ENCODE results near the gene RELB. TPM values are rescaled to one million over a fixed set of nuclear protein-coding genes. Genes with fewer than 3 reads are reported as not detected.

Gene RELB
- total RNA-seq, 1 experiment from 2014 or later = 15.2 TPM

- no peaks in the 10 kb centered on the region for H3F3A ChIP-seq (ENCODE audit: low read length, unreplicated experiment)
- H4K20me1 ChIP-seq (ENCODE audit: low read length) = no peaks in the 10 kb centered on the region
- no peak overlapping the region for H3K27ac ChIP-seq (ENCODE audit: low read length)
- H3K4me3 ChIP-seq (ENCODE audit: low read length) = no peak overlapping the region
- no peaks in the 10 kb centered on the region; the same call in 1 of the 2 replicates for H3K4me1 ChIP-seq (ENCODE audit: insufficient read depth, low read length)
- TF ChIP-seq CTCF (conservative IDR thresholded peaks at IDR 0.05; ENCODE audit: low read depth, low read length) (no peak), EZH2 (IDR thresholded peaks at IDR 0.05; ENCODE audit: low read length, unreplicated experiment) (no peak), EZH2phosphoT487 (IDR thresholded peaks at IDR 0.05; ENCODE audit: borderline replicate concordance, low read length) (no peak)
- H3K9me2 ChIP-seq (replicated peaks; ENCODE audit: low read length) = no peaks in the 10 kb centered on the region
- DNase-seq (no peak), ATAC-seq (no peak)
- H2AFZ ChIP-seq (ENCODE audit: low read length) = no peak overlapping the region
- ChIA-PET POLR2A (ENCODE audit: unreplicated experiment) (no interaction called here), CTCF (no interaction called here)
- H3K79me2 ChIP-seq (ENCODE audit: low read length) = peaks cover 10% of the 10 kb centered on the region
- H3K4me2 ChIP-seq (ENCODE audit: low read length) = no peak overlapping the region
- H3K9me3 ChIP-seq (ENCODE audit: low read length) = no peaks in the 10 kb centered on the region
- intact Hi-C loops (cut with micrococcal nuclease) = no loop called here
- no peaks in the 10 kb centered on the region for H3K36me3 ChIP-seq (ENCODE audit: low read depth, low read length)
- H3K9ac ChIP-seq (ENCODE audit: low read length) = no peak overlapping the region
- no TSS peak for BruUV-seq (replicated peaks)
- no peaks in the 10 kb centered on the region for H3K27me3 ChIP-seq (ENCODE audit: low read length)
These were observed 69.0 kb downstream of the RELB start for GRCh38 chr19:45070214-45070613.

- Histone ChIP-seq H3K4me3 (ENCODE audit: low read length) (no peak overlapping the region), H3K79me2 (ENCODE audit: low read length) (peaks cover 14% of the 10 kb centered on the region), H3K9me2 (replicated peaks; ENCODE audit: low read length) (no peaks in the 10 kb centered on the region), H3K9ac (ENCODE audit: low read length) (no peak overlapping the region), H3K4me1 (ENCODE audit: insufficient read depth, low read length) (no peaks in the 10 kb centered on the region; the same call in 1 of the 2 replicates), H3K4me2 (ENCODE audit: low read length) (no peak overlapping the region), H2AFZ (ENCODE audit: low read length) (no peak overlapping the region), H4K20me1 (ENCODE audit: low read length) (no peaks in the 10 kb centered on the region), H3K27ac (ENCODE audit: low read length) (no peak overlapping the region), H3K27me3 (ENCODE audit: low read length) (no peaks in the 10 kb centered on the region), H3F3A (ENCODE audit: low read length, unreplicated experiment) (no peaks in the 10 kb centered on the region), H3K36me3 (ENCODE audit: low read depth, low read length) (no peaks in the 10 kb centered on the region), H3K9me3 (ENCODE audit: low read length) (no peaks in the 10 kb centered on the region)
- intact Hi-C loops (cut with micrococcal nuclease) = no loop called here
- POLR2A ChIA-PET (ENCODE audit: unreplicated experiment) = no interaction called here
- ATAC-seq = no peak
- TF ChIP-seq CTCF (conservative IDR thresholded peaks at IDR 0.05; ENCODE audit: low read depth, low read length) (no peak), EZH2phosphoT487 (IDR thresholded peaks at IDR 0.05; ENCODE audit: borderline replicate concordance, low read length) (no peak), EZH2 (IDR thresholded peaks at IDR 0.05; ENCODE audit: low read length, unreplicated experiment) (no peak)
- BruUV-seq (replicated peaks) = no TSS peak
- no peak for DNase-seq
- CTCF ChIA-PET = no interaction called here
These were observed 69.7 kb downstream of the RELB start for GRCh38 chr19:45070861-45071544.

- BruUV-seq (replicated peaks) = no TSS peak
- Histone ChIP-seq H3K9ac (ENCODE audit: low read length) (no peak overlapping the region), H3K4me2 (ENCODE audit: low read length) (no peak overlapping the region), H3K27ac (ENCODE audit: low read length) (no peak overlapping the region), H3K27me3 (ENCODE audit: low read length) (no peaks in the 10 kb centered on the region), H3F3A (ENCODE audit: low read length, unreplicated experiment) (no peaks in the 10 kb centered on the region), H3K9me3 (ENCODE audit: low read length) (no peaks in the 10 kb centered on the region), H3K79me2 (ENCODE audit: low read length) (peaks cover 14% of the 10 kb centered on the region), H3K4me1 (ENCODE audit: insufficient read depth, low read length) (peaks cover 1% of the 10 kb centered on the region), H3K4me3 (ENCODE audit: low read length) (no peak overlapping the region), H3K36me3 (ENCODE audit: low read depth, low read length) (no peaks in the 10 kb centered on the region), H4K20me1 (ENCODE audit: low read length) (no peaks in the 10 kb centered on the region), H3K9me2 (replicated peaks; ENCODE audit: low read length) (no peaks in the 10 kb centered on the region), H2AFZ (ENCODE audit: low read length) (no peak overlapping the region)
- POLR2A ChIA-PET (ENCODE audit: unreplicated experiment) = no interaction called here
- no peak for ATAC-seq
- CTCF ChIA-PET = no interaction called here
- no peak for DNase-seq
- intact Hi-C loops (cut with micrococcal nuclease) = no loop called here
- TF ChIP-seq CTCF (conservative IDR thresholded peaks at IDR 0.05; ENCODE audit: low read depth, low read length) (no peak), EZH2phosphoT487 (IDR thresholded peaks at IDR 0.05; ENCODE audit: borderline replicate concordance, low read length) (no peak), EZH2 (IDR thresholded peaks at IDR 0.05; ENCODE audit: low read length, unreplicated experiment) (no peak)
These were observed 70.3 kb downstream of the RELB start for GRCh38 chr19:45071545-45071938.
